ENCODE results near the gene SMARCD1. TPM values are rescaled to one million over a fixed set of nuclear protein-coding genes. Genes with fewer than 3 reads are reported as not detected.

SMARCD1 gene
- 10 to 100 TPM; 54.6 to 55.8 TPM for total RNA-seq

GRCh38 chr12:50084775-50085614 lies at the start of gene SMARCD1:
SMARCD1 (plus strand) TSS chr12:50085342; CDS start chr12:50085370, 28 bp downstream.

DNA sequence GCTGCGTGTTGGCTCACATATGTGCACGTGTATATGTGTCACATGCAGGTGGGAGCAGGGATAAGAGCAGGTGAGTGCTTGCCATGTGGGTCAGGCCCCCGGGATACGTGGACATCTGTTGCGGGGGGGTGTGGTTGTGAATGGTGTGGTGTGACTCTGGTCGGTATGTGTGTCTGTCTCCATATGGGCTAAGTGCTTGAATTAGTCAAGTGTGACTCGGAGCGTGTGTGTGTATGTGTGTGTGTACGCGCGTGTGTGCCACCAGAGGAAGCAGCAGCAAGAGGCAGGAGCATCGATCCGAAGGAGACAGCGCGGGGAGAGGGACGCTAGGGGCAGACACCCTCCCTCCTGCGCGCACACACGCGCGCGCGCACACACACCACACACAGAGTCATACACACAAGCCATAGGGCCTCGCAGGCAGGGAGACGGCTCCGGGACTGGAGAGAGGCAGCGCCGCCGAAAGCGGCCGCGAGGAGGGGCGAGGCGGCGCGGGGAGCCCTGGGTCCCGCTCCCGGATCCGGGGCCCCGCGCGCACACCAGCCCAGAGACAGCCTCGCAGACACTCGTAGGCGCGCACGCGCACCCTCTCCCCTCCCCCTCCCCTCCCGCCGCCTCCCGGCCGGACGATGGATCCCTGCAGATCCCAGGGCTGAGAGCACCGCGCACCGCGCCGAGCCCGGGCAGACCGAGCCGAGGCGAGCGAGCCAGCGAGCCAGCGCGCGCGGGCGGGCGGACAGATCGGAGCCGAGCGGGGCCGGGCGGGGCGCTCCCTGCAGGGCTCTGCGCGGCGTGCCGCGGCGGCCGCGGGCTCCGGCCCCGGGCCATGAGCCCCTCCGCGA lies 27.9 kb upstream of the SMARCD1 start, which contains the start of gene ASIC1:
TSS of gene ASIC1 (plus strand) at position 597 of the 842 bp plus-strand sequence. CDS start 1,171 bp downstream, outside the sequence.

DNA sequence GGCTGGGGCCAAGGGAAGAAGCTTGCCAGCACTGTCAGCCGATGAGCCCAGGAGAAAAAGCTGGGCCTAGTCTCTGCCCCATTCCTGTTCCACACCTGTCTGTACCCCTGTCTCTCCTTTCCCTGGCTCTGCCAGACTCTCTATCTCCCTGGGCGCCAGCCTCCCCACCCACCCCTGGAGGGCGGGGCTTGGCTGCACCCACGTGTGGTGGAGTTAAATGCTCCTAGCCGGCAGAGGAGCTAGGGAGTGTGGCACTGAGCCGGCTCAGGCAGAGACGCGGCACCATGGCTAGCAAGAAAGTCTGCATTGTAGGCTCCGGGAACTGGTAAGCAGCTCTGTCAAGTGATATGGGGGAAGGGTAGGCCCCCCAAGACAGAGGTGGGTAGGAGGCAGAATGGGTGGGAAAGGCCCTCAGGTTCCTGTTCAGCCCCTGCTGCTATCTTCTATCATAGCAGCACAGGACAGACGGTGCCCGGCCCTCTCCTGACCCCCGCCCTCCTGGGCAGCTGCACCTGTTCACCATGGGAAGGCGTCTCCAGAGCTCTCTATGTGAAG lies 18.7 kb downstream of the SMARCD1 start, which contains the start of gene GPD1:
TSS of gene GPD1 (plus strand) at position 242 of the 555 bp plus-strand sequence. CDS start at position 285, 43 bp downstream.

DNA sequence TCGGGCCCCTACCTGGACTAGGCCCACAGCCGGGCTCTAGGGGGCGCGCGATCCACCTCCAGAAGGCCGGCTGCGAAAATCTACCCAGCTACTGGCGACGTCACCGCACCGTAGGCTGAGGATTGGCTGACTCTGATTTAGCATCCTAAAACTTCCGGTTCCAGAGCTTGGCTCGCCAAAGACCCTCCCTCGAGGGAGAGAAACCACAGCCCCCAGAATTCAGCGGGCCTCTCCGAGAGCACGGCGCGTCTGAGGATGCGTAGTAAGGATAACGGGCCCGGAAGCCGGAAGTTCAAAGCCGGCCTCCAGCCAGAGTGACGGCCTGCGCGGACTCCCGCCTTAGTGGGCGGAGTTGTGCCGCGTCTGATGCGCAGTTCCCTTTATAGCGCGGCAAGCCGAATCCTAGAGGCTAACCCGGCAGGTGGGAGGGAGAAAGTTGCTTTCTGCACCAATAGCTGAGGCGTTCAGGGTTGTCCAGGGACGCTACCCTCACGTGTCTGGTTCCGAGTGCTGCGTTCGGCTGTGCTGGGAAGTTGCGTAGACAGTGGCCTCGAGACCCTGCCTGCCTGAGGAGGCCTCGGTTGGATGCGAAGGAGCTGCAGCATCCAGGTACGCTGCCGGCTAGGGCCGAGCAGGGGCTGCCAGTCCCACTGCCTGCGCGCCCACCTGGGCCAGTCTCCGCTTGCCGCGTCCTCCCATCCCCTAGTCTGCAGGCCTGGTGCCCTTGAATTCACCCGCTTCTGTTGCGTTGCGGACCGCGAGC lies 26.7 kb downstream of the SMARCD1 start, which contains the start of gene COX14:
TSS of gene COX14 (plus strand) at position 544 of the 763 bp plus-strand sequence. CDS start 7,808 bp downstream, outside the sequence.

Other genes with a start within 250 kb of the SMARCD1 start
- 1 to 10 TPM; 7.4 to 8.8 TPM for gene BCDIN3D, start 242.2 kb upstream of the SMARCD1 start, total RNA-seq
- under 1 TPM in 1 of 2 experiments, not detected in 1; 0.05 TPM for gene FAIM2, start 181.4 kb upstream of the SMARCD1 start, total RNA-seq
- not detected for gene AQP2, start 134.6 kb upstream of the SMARCD1 start, total RNA-seq
- not detected for gene AQP5, start 123.5 kb upstream of the SMARCD1 start, total RNA-seq
- gene AQP6, start 112.4 kb upstream of the SMARCD1 start, total RNA-seq: not detected
- gene RACGAP1, start 59.8 kb upstream of the SMARCD1 start, total RNA-seq: 100 to 1,000 TPM; 129 to 130 TPM
- gene ASIC1, start 27.7 kb upstream of the SMARCD1 start, total RNA-seq: 1 to 10 TPM; 3.1 to 4.1 TPM
- gene GPD1, start 18.7 kb downstream of the SMARCD1 start, total RNA-seq: under 1 TPM; 0.20 to 0.24 TPM
- 10 to 100 TPM; 47.4 to 50.9 TPM for gene COX14, start 26.9 kb downstream of the SMARCD1 start, total RNA-seq
- 10 to 100 TPM; 38.6 to 38.7 TPM for gene CERS5, start 82.0 kb downstream of the SMARCD1 start, total RNA-seq
- 1 to 10 TPM; 8.1 to 8.9 TPM for gene LIMA1, start 198.2 kb downstream of the SMARCD1 start, total RNA-seq

Measured in activated naive CD4-positive, alpha-beta T cell treated with anti-CD3 and anti-CD28 coated beads, Interleukin-2, amount 10 ng/mL, durations not matched to agents 5 hours and 36 hours (primary cell).